ENCODE data around the gene DHCR24.

The DHCR24 gene

DNA sequence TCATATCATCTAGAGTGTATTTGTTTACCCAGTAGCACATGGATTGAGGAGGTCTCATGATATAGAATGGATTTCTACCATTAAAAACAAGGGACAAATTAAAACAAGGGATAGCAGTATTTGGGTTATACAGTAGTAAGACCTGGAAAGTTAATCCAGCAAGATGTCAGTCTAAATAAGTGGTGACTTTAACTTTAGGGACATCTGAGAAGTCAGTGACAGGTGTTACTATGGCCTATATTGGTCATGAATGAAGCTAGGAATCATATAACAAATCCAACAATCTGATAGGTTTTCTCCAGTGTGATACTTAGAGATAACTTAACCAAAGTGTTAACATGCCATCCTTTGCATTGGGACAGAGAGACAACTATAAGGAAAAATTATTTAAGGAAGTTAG lies 42.7 kb upstream of the DHCR24 start:
- TF ChIP-seq, protein P1, sequence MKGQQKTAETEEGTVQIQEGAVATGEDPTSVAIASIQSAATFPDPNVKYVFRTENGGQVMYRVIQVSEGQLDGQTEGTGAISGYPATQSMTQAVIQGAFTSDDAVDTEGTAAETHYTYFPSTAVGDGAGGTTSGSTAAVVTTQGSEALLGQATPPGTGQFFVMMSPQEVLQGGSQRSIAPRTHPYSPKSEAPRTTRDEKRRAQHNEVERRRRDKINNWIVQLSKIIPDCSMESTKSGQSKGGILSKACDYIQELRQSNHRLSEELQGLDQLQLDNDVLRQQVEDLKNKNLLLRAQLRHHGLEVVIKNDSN (IDR thresholded peaks at IDR 0.05), result no peak
- TF ChIP-seq YY1 (IDR thresholded peaks at IDR 0.05; ENCODE audit: low read depth) (no peak), EP300 (IDR thresholded peaks at IDR 0.05; ENCODE audit: borderline replicate concordance) (no peak), TCF12 (IDR thresholded peaks at IDR 0.05; ENCODE audit: low read depth) (no peak), FOXM1 (IDR thresholded peaks at IDR 0.05; ENCODE audit: borderline replicate concordance, low read depth) (no peak), CREB1 (IDR thresholded peaks at IDR 0.05; ENCODE audit: low read depth) (no peak), TEAD4 (IDR thresholded peaks at IDR 0.05) (no peak), ZBTB7A (IDR thresholded peaks at IDR 0.05; ENCODE audit: low read depth) (no peak), TAF1 (IDR thresholded peaks at IDR 0.05; ENCODE audit: low read depth) (no peak), NFIC (IDR thresholded peaks at IDR 0.05) (no peak), RAD21 (IDR thresholded peaks at IDR 0.05; ENCODE audit: low read depth) (no peak), EGR1 (IDR thresholded peaks at IDR 0.05) (no peak)
- TF ChIP-seq, protein P2, sequence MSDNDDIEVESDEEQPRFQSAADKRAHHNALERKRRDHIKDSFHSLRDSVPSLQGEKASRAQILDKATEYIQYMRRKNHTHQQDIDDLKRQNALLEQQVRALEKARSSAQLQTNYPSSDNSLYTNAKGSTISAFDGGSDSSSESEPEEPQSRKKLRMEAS (IDR thresholded peaks at IDR 0.05), result no peak
- TF ChIP-seq, protein P3, sequence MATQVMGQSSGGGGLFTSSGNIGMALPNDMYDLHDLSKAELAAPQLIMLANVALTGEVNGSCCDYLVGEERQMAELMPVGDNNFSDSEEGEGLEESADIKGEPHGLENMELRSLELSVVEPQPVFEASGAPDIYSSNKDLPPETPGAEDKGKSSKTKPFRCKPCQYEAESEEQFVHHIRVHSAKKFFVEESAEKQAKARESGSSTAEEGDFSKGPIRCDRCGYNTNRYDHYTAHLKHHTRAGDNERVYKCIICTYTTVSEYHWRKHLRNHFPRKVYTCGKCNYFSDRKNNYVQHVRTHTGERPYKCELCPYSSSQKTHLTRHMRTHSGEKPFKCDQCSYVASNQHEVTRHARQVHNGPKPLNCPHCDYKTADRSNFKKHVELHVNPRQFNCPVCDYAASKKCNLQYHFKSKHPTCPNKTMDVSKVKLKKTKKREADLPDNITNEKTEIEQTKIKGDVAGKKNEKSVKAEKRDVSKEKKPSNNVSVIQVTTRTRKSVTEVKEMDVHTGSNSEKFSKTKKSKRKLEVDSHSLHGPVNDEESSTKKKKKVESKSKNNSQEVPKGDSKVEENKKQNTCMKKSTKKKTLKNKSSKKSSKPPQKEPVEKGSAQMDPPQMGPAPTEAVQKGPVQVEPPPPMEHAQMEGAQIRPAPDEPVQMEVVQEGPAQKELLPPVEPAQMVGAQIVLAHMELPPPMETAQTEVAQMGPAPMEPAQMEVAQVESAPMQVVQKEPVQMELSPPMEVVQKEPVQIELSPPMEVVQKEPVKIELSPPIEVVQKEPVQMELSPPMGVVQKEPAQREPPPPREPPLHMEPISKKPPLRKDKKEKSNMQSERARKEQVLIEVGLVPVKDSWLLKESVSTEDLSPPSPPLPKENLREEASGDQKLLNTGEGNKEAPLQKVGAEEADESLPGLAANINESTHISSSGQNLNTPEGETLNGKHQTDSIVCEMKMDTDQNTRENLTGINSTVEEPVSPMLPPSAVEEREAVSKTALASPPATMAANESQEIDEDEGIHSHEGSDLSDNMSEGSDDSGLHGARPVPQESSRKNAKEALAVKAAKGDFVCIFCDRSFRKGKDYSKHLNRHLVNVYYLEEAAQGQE (IDR thresholded peaks at IDR 0.05; ENCODE audit: low read depth), result no peak

DNA sequence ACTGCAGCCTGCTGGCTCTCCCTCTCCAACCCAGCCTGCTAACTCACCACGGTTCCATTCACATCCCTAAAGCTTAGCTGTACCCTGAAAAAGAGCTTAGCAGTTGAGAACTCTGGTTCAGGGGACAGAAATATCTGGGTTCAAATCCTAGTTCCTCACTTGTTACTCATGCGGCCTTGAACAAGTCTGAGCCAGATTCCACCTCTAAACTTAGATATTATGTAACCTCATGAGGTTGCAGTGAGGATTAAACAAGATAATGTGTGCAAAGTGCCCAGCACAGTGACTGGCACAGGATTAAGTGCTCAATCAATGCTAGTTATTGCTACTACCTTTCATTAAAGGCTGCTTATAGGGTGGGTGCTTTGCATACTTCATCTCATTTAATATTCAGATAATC lies 41.3 kb upstream of the DHCR24 start:
- TF ChIP-seq CEBPB (IDR thresholded peaks at IDR 0.05) (no peak), ZBTB7A (IDR thresholded peaks at IDR 0.05; ENCODE audit: low read depth) (no peak), YY1 (IDR thresholded peaks at IDR 0.05; ENCODE audit: low read depth) (no peak), NFIC (IDR thresholded peaks at IDR 0.05) (no peak), EGR1 (IDR thresholded peaks at IDR 0.05) (no peak), EP300 (IDR thresholded peaks at IDR 0.05; ENCODE audit: borderline replicate concordance) (no peak), TAF1 (IDR thresholded peaks at IDR 0.05; ENCODE audit: low read depth) (no peak), FOXM1 (IDR thresholded peaks at IDR 0.05; ENCODE audit: borderline replicate concordance, low read depth) (no peak), TCF12 (IDR thresholded peaks at IDR 0.05; ENCODE audit: low read depth) (no peak), CREB1 (IDR thresholded peaks at IDR 0.05; ENCODE audit: low read depth) (no peak)
- TF ChIP-seq, protein P2 (IDR thresholded peaks at IDR 0.05), result no peak
- TF ChIP-seq, protein P1 (IDR thresholded peaks at IDR 0.05), result no peak
- TF ChIP-seq, protein P3 (IDR thresholded peaks at IDR 0.05; ENCODE audit: low read depth), result no peak

DNA sequence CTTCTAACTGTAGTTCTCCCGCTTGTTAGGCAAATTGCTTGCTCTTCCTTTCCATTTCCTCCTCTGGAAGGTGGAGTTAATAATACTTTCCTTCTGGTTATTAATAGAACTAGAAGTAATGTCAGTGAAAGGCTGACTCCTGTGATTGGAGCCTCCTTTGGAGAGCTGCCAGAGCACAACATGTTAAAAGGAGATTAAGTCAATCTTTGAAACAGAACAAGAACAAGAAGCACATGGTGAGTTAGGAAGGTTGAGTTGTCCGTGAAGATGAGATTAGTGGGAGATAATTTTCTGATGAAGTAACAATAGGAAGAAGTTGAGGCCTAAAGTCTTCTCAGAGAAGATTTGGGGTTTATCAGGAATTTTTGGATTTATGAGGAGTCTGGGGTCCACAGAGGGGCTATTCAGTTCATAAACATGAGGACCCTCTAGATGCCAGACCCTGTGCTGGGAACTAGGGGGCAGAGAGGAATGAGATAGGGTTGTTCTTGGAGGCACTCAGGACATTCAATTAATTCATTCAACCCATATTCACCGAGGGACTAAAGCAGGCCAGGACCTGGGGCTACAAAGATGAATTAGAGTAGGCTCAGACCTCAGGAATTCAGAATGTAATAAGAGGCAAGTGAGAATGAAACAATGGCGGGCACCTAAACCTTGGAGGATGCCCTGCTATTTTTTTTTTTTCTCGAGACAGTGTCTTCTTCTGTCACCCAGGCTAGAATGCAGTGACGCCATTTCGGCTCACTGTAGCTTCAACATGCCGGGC lies 40.7 kb upstream of the DHCR24 start:
- no peak for TF ChIP-seq RAD21 (IDR thresholded peaks at IDR 0.05; ENCODE audit: low read depth)
- no peak for TF ChIP-seq CREB1 (IDR thresholded peaks at IDR 0.05; ENCODE audit: low read depth)
- TF ChIP-seq, protein P1 (IDR thresholded peaks at IDR 0.05), result no peak
- TF ChIP-seq FOXM1 (IDR thresholded peaks at IDR 0.05; ENCODE audit: borderline replicate concordance, low read depth), result no peak
- TF ChIP-seq, protein P3 (IDR thresholded peaks at IDR 0.05; ENCODE audit: low read depth), result no peak
- TF ChIP-seq TAF1 (IDR thresholded peaks at IDR 0.05; ENCODE audit: low read depth), result no peak
- TF ChIP-seq YY1 (IDR thresholded peaks at IDR 0.05; ENCODE audit: low read depth), result no peak
- TF ChIP-seq EGR1 (IDR thresholded peaks at IDR 0.05), result no peak
- TF ChIP-seq TEAD4 (IDR thresholded peaks at IDR 0.05), result no peak
- no peak for TF ChIP-seq CEBPB (IDR thresholded peaks at IDR 0.05)
- TF ChIP-seq, protein P2 (IDR thresholded peaks at IDR 0.05), result no peak
- TF ChIP-seq ZBTB7A (IDR thresholded peaks at IDR 0.05; ENCODE audit: low read depth), result no peak
- no peak for TF ChIP-seq TCF12 (IDR thresholded peaks at IDR 0.05; ENCODE audit: low read depth)

Measured in Ishikawa (cell line).